Testis (tissue), 3 donors: ENCODE data around the gene ANO1. TPM values are rescaled to one million over a fixed set of nuclear protein-coding genes. Genes with fewer than 3 reads are reported as not detected.

Experiments
- DNase-seq: peaks from one replicate; pipeline ENCODE4 v3.0.0-alpha.2; 2019
- H3K27ac ChIP-seq, 2 donors: fragments of 200-600 bp; sonication (generic); one replicate each; pipeline ENCODE4 v1.5.1; 2019
- H3K27me3 ChIP-seq: fragments of 200-600 bp; sonication (generic); one replicate; pipeline ENCODE4 v1.5.1; 2019
- H3K36me3 ChIP-seq: fragments of 200-600 bp; sonication (generic); one replicate; pipeline ENCODE4 v1.5.1; 2017; ENCODE audit warnings: low read depth; ENCODE audit errors: missing control alignments
- H3K4me1 ChIP-seq: fragments of 200-600 bp; sonication (generic); one replicate; pipeline ENCODE4 v1.5.1; 2019
- H3K4me3 ChIP-seq, 2 donors: fragments of 200-600 bp; sonication (generic); one replicate each; pipeline ENCODE4 v1.5.1; 2017 to 2019
- H3K9me3 ChIP-seq: fragments of 200-600 bp; sonication (generic); one replicate; pipeline ENCODE4 v1.5.1; 2017
- CTCF ChIP-seq, 3 experiments: fragments of 450-650 bp in 2 of 3; fragments of 200-600 bp in 1 of 3; sonication (generic) in 1 of 3; IDR thresholded peaks; one replicate each; pipeline ENCODE4 v1.5.1; 2016 to 2019; ENCODE audit warnings: antibody characterized with exemption in 3 of 3, mild to moderate bottlenecking in 2 of 3, moderate library complexity in 1 of 3
- POLR2A ChIP-seq: fragments of 450-650 bp; IDR thresholded peaks from one replicate; pipeline ENCODE4 v1.6.1; 2017; ENCODE audit warnings: antibody characterized with exemption, mild to moderate bottlenecking, moderate library complexity
- WGBS, 2 donors: methylation state at CpG; one replicate each; pipeline ENCODE4 v1.1.5; 2018; 5-methylcytosine and 5-hydroxymethylcytosine counted together
- intact Hi-C: fragments of 100-400 bp; cut with DNase I; formaldehyde crosslinking; loops from one replicate; pipeline ENCODE4 v1.15.1; 2023; ENCODE audit warnings: low total_unique reads
- polyA plus RNA-seq: library from polyadenylated mRNA; stranded (reverse); fragments of 350-450 nt; fragmentation: Illumina TruSeq; extraction: RNeasy Lipid Tissue Mini Kit (QIAGEN cat#74804); gene quantifications from one replicate; pipeline ENCODE4 v1.2.3, GENCODE V29; 2014; ENCODE audit warnings: low read depth, low replicate concordance; ENCODE audit not compliant: insufficient read depth
- total RNA-seq, 2 donors: library from RNA; depleted of rRNA; stranded (reverse); fragments of >200 nt; gene quantifications; one replicate each; pipeline ENCODE4 v1.2.3, GENCODE V29; 2016

The ANO1 gene
- total and polyA plus RNA-seq, 3 donors from 2014 or later = 10.3 to 42.7 (median 25.4) TPM

GRCh38 chr11:70040869-70041501, 37.1 kb upstream of the ANO1 start:
- DNase-seq = no peak
- Histone ChIP-seq H3K4me1 (no peaks in the 10 kb centered on the region), H3K4me3 (no peak overlapping the region), H3K36me3 (no peaks in the 10 kb centered on the region), H3K9me3 (no peaks in the 10 kb centered on the region), H3K27me3 (no peaks in the 10 kb centered on the region), H3K27ac (no peak overlapping the region)
- WGBS, 2 donors = 87 to 89% methylated on average over 4 of the region's 4 CpGs
- TF ChIP-seq CTCF (IDR thresholded peaks at IDR 0.05) (no peak), POLR2A (no peak)
- intact Hi-C loops = no loop called here

- no peak overlapping the region for H3K27ac ChIP-seq
- no peak overlapping the region for H3K4me3 ChIP-seq
- TF ChIP-seq CTCF (IDR thresholded peaks at IDR 0.05) (no peak), POLR2A (no peak)
- H3K4me1 ChIP-seq = no peaks in the 10 kb centered on the region
- 91 to 93% methylated on average over 1 of the region's 1 CpG for WGBS, 2 donors
- H3K9me3 ChIP-seq = no peaks in the 10 kb centered on the region
- intact Hi-C loops = no loop called here
- no peaks in the 10 kb centered on the region for H3K36me3 ChIP-seq
- DNase-seq = no peak
- no peaks in the 10 kb centered on the region for H3K27me3 ChIP-seq
Measured at GRCh38 chr11:70043482-70043881, 34.6 kb upstream of the ANO1 start.

GRCh38 chr11:70046089-70046488, 32.0 kb upstream of the ANO1 start:
- H3K9me3 ChIP-seq = no peaks in the 10 kb centered on the region
- H3K27me3 ChIP-seq = no peaks in the 10 kb centered on the region
- H3K27ac ChIP-seq = no peak overlapping the region
- intact Hi-C loops = no loop called here
- WGBS, 2 donors = 65 to 88% methylated on average over 3 of the region's 3 CpGs
- H3K4me3 ChIP-seq = no peak overlapping the region
- no peaks in the 10 kb centered on the region for H3K36me3 ChIP-seq
- no peaks in the 10 kb centered on the region for H3K4me1 ChIP-seq
- no peak for TF ChIP-seq POLR2A
- TF ChIP-seq CTCF (IDR thresholded peaks at IDR 0.05) = no peak
- DNase-seq = no peak

GRCh38 chr11:70048279-70049024, 29.7 kb upstream of the ANO1 start:
- WGBS, 2 donors = 56 to 57% methylated on average over 8 to 12 of the region's 12 CpGs

More at GRCh38 chr11:70048279-70049024, 29.7 kb upstream of the ANO1 start:
- Histone ChIP-seq H3K4me1 (no peaks in the 10 kb centered on the region), H3K9me3 (no peaks in the 10 kb centered on the region), H3K27me3 (no peaks in the 10 kb centered on the region), H3K27ac (no peak overlapping the region), H3K36me3 (no peaks in the 10 kb centered on the region), H3K4me3 (no peak overlapping the region)
- intact Hi-C loops = no loop called here
- no peak for TF ChIP-seq POLR2A
- TF ChIP-seq CTCF (IDR thresholded peaks at IDR 0.05) = peak in 1 of 3 experiments; percentile 29
- DNase-seq = no peak
